HG03469 (cell line): Measurements from ENCODE around the gene KCND1.

ENCODE experiments used
- ATAC-seq: cut with Tn5 transposase; IDR thresholded peaks from one replicate; pipeline ENCODE4 v1.9.1; 2021; ENCODE audit warnings: mild to moderate bottlenecking, moderate library complexity, moderate number of reproducible peaks; ENCODE audit not compliant: unreplicated experiment

The KCND1 gene

GRCh38 chrX:48939524-48940228 is 32.0 kb downstream of the KCND1 start:
- no peak for ATAC-seq

- peak; percentile 32 for ATAC-seq
Observed at GRCh38 chrX:48938721-48939425, 32.8 kb downstream of the KCND1 start.

- peak; percentile 29 for ATAC-seq
Observed at GRCh38 chrX:48937054-48937907, 34.4 kb downstream of the KCND1 start.

GRCh38 chrX:48936429-48937053 is 35.1 kb downstream of the KCND1 start:
- ATAC-seq, result no peak

GRCh38 chrX:48935301-48935670 is 36.4 kb downstream of the KCND1 start:
- ATAC-seq, result no peak

GRCh38 chrX:48934581-48935300 is 36.9 kb downstream of the KCND1 start:
- ATAC-seq, result no peak

GRCh38 chrX:48933757-48934156 is 37.9 kb downstream of the KCND1 start:
- ATAC-seq, result no peak

- ATAC-seq, result no peak
Observed at GRCh38 chrX:48927736-48928382, 43.8 kb downstream of the KCND1 start.

- ATAC-seq, result no peak
Observed at GRCh38 chrX:48927123-48927522, 44.5 kb downstream of the KCND1 start.

GRCh38 chrX:48924270-48924669 is 47.4 kb downstream of the KCND1 start:
- ATAC-seq, result no peak

- no peak for ATAC-seq
Observed at GRCh38 chrX:48923771-48924170, 47.9 kb downstream of the KCND1 start.

GRCh38 chrX:48920718-48921104 is 50.9 kb downstream of the KCND1 start:
- no peak for ATAC-seq

GRCh38 chrX:48919947-48920717 is 51.5 kb downstream of the KCND1 start:
- ATAC-seq, result no peak

- ATAC-seq, result no peak
Observed at GRCh38 chrX:48919360-48919841, 52.2 kb downstream of the KCND1 start.

GRCh38 chrX:48918643-48919340 is 52.9 kb downstream of the KCND1 start, which contains the start of gene PIM2:
TSS of gene PIM2 (minus strand) at chrX:48919024. CDS start at chrX:48918834, 190 bp downstream.
- peak; percentile 61 for ATAC-seq

GRCh38 chrX:48918301-48918642 is 53.4 kb downstream of the KCND1 start:
- ATAC-seq, result no peak

GRCh38 chrX:48917139-48918001 is 54.3 kb downstream of the KCND1 start:
- peak; percentile 28 for ATAC-seq
